Osteocyte (in vitro differentiated cells): Measurements from ENCODE around the gene COL23A1. TPM values are rescaled to one million over a fixed set of nuclear protein-coding genes. Genes with fewer than 3 reads are reported as not detected.

Source experiments
- DNase-seq: peaks from one replicate; pipeline ENCODE4 v3.0.0; 2021; ENCODE audit warnings: mixed read lengths; ENCODE audit not compliant: unreplicated experiment; ENCODE audit errors: extremely low spot score
- H3K27ac Mint-ChIP-seq: one replicate; pipeline ENCODE4 v1.8.0; 2021; ENCODE audit warnings: mild to moderate bottlenecking, mixed read lengths; ENCODE audit not compliant: unreplicated experiment
- H3K27me3 Mint-ChIP-seq: one replicate; pipeline ENCODE4 v1.8.0; 2021; ENCODE audit warnings: mixed read lengths; ENCODE audit not compliant: unreplicated experiment
- H3K36me3 Mint-ChIP-seq: one replicate; pipeline ENCODE4 v1.8.0; 2021; ENCODE audit warnings: mixed read lengths; ENCODE audit not compliant: unreplicated experiment
- H3K4me1 Mint-ChIP-seq: one replicate; pipeline ENCODE4 v1.8.0; 2021; ENCODE audit warnings: mixed read lengths; ENCODE audit not compliant: unreplicated experiment
- H3K4me3 Mint-ChIP-seq: one replicate; pipeline ENCODE4 v1.8.0; 2021; ENCODE audit warnings: mild to moderate bottlenecking, moderate library complexity, mixed read lengths; ENCODE audit not compliant: unreplicated experiment
- H3K9me3 Mint-ChIP-seq: one replicate; pipeline ENCODE4 v1.8.0; 2021; ENCODE audit warnings: mixed read lengths; ENCODE audit not compliant: unreplicated experiment
- total RNA-seq: library from RNA; stranded (reverse); gene quantifications from 2 replicates; pipeline ENCODE4 v1.2.1, GENCODE V29; 2021
- TF ChIP-seq, protein P1 (sequence below): fragments of 200-600 bp; sonication (generic); IDR thresholded peaks from 2 replicates; pipeline ENCODE4 v1.5.0; 2021; ENCODE audit warnings: antibody characterized with exemption, mild to moderate bottlenecking, moderate library complexity

COL23A1 gene
- total RNA-seq, 1 donor from 2014 or later, result not detected

DNA sequence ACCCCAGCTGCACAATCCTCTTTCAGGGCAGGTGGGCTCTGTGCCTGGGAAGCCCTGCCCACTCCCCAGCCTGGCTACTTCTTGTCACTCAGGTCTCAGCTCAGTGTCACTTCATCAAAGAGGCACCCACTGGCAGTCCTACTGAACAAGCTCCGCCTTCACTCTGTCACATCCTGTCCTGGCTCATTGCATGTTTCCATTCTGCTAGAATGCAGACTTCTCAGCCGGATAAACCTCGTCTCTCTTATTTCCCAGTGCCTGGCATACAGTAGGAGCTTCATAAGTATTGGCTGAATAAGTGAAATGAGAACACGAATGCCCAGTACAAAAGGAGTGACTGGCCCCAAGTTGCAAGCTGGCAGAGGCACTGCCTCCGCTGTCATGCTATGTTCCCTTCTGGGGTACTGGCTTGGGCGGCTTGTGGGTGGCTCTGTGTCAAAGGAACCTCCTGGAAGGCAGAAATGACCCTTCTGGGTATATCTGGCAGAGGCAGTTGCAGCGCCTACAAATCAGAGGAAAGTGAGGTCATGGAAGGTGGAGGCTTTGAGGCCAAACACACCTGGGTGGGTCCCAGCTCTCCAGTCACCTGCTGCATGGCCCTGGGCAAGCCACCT, 259.3 kb downstream of the COL23A1 start:
- Mint-ChIP-seq H3K9me3 (no peaks in the 10 kb centered on the region), H3K4me3 (no peak overlapping the region), H3K27ac (no peak overlapping the region), H3K36me3 (no peaks in the 10 kb centered on the region), H3K27me3 (no peaks in the 10 kb centered on the region), H3K4me1 (no peaks in the 10 kb centered on the region)
- DNase-seq, result no peak
- TF ChIP-seq, protein P1, sequence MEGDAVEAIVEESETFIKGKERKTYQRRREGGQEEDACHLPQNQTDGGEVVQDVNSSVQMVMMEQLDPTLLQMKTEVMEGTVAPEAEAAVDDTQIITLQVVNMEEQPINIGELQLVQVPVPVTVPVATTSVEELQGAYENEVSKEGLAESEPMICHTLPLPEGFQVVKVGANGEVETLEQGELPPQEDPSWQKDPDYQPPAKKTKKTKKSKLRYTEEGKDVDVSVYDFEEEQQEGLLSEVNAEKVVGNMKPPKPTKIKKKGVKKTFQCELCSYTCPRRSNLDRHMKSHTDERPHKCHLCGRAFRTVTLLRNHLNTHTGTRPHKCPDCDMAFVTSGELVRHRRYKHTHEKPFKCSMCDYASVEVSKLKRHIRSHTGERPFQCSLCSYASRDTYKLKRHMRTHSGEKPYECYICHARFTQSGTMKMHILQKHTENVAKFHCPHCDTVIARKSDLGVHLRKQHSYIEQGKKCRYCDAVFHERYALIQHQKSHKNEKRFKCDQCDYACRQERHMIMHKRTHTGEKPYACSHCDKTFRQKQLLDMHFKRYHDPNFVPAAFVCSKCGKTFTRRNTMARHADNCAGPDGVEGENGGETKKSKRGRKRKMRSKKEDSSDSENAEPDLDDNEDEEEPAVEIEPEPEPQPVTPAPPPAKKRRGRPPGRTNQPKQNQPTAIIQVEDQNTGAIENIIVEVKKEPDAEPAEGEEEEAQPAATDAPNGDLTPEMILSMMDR, result no peak

DNA sequence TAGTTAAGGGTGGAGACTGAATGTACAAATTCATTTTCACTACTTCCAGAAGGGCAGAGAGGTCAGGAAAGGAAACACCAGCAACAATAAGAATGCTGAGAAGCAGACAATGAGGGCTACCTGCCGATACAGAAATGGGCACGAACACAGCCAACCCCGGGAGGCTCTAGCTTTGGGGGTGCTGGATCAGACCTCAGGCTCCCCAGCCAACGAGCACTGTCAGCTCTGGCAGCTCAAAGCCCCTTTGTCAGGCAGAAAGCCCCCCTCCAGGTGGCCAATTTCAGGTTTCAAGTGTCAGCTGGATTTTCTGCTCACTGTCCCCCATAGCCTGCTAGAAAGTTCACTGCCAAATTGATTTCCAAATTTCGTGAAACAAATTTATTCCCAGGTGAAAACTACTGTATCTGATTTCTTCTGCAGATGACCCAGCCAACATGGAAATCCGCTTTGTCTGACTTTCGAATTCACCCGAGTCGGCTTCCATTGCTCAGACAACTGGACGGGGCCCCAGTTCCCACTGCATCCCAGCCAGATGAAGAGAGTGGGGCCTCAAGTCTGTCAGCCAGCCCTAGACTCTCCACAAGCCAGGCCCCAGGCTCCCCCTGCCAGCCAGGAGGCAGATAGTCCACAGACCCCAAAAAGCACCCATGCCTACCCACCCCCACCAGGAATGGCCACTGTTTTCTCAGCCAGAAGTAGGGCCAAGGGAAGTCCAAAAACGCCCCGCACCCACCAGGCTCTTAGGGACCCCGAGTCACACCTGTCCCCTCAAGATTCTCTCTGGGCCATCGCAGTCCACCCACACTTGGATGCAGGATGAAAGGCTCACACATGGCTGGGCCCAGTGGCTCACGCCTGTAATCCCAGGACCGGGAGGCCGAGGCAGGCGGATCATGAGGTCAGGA, 261.1 kb downstream of the COL23A1 start:
- no peak for DNase-seq
- H3K27ac Mint-ChIP-seq, result no peak overlapping the region
- TF ChIP-seq, protein P1, result no peak
- no peaks in the 10 kb centered on the region for H3K27me3 Mint-ChIP-seq
- H3K4me3 Mint-ChIP-seq, result no peak overlapping the region
- H3K9me3 Mint-ChIP-seq, result no peaks in the 10 kb centered on the region
- no peaks in the 10 kb centered on the region for H3K36me3 Mint-ChIP-seq
- no peaks in the 10 kb centered on the region for H3K4me1 Mint-ChIP-seq

DNA sequence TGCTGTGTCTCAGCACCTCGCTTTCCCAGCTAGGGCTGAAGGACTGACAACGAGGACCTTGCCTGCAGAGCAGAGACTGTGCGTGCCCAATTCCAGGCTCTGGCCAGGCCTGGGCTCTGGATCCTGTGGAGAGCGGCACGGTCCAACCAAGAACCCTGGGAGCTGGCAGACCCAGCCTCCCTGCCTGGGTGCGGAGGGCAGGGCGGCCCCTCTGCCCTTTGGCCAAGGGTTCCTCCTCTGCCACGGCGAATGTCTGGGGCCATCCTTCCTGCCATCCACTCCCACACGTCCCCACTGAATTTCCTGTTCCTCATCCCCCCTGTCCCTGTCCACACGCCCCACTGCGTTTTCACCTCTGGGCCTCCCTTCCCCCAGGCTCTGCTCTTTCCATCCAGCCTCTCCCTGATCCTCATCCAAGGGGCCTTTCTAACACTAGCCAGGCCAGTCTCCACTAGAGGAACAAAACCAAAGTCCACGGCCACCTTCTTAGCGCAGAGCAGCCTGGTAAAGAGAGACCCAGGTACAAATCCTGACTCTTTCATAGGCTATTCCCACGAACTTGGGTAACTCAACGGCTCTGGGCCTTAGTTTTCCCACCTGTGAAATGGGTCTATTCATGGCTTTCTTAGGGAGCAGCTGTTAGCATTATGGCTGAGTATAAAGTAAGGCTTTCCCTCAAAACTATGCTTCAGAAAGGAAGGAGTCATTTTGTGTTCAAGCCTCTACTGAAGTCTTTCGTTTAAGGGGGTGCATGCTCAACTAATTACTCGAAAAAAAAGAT, 262.1 kb downstream of the COL23A1 start:
- TF ChIP-seq, protein P1, result no peak
- no peak overlapping the region for H3K4me3 Mint-ChIP-seq
- no peaks in the 10 kb centered on the region for H3K27me3 Mint-ChIP-seq
- no peaks in the 10 kb centered on the region for H3K9me3 Mint-ChIP-seq
- no peaks in the 10 kb centered on the region for H3K36me3 Mint-ChIP-seq
- no peak for DNase-seq
- no peaks in the 10 kb centered on the region for H3K4me1 Mint-ChIP-seq
- no peak overlapping the region for H3K27ac Mint-ChIP-seq

DNA sequence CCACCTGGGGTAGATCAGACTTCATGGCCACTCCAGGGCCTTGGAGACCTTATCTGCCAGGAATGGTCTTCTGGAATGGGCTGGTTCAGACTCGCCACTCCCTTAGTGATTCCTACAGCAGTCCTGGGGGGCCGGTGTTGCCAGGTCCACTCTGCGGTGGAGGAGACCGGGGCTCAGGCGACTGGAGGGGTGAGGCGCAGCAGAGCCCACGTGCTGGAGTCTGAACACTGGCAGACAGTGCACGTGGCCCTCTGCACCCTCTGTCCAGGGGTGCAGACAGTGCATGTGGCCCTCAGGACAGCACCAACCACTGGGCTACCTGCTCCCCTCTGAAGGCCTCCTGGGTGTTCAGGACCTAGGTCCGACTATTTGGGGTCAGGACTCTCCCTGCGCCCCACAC, 262.7 kb downstream of the COL23A1 start:
- H3K4me3 Mint-ChIP-seq, result no peak overlapping the region
- no peaks in the 10 kb centered on the region for H3K36me3 Mint-ChIP-seq
- H3K9me3 Mint-ChIP-seq, result no peaks in the 10 kb centered on the region
- TF ChIP-seq, protein P1, result no peak
- no peak overlapping the region for H3K27ac Mint-ChIP-seq
- H3K27me3 Mint-ChIP-seq, result no peaks in the 10 kb centered on the region
- no peak for DNase-seq
- no peaks in the 10 kb centered on the region for H3K4me1 Mint-ChIP-seq

DNA sequence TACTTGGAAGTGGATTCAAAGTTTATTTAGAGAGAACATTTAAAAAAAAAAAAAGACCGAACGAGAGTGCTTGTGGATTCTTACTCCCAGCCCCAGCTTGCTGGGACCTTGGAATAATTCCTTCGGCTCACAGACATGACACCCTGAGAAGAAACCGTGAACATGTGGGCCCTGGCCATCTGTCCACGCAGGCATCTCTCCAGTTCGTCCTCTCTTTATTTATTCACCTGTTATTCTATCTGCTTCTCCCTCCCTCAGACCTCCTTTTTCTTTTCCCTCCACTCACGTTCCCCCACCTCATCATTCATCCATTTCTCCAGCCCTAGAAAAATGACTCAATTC, 263.8 kb downstream of the COL23A1 start:
- H3K36me3 Mint-ChIP-seq, result no peaks in the 10 kb centered on the region
- H3K4me3 Mint-ChIP-seq, result no peak overlapping the region
- H3K27me3 Mint-ChIP-seq, result no peaks in the 10 kb centered on the region
- no peak for DNase-seq
- H3K4me1 Mint-ChIP-seq, result no peaks in the 10 kb centered on the region
- TF ChIP-seq, protein P1, result no peak
- no peak overlapping the region for H3K27ac Mint-ChIP-seq
- no peaks in the 10 kb centered on the region for H3K9me3 Mint-ChIP-seq
